Testis (tissue), 3 donors: ENCODE measurements around the gene SCRT2. TPM values are rescaled to one million over a fixed set of nuclear protein-coding genes. Genes with fewer than 3 reads are reported as not detected.
"Not testable (repeated sequence)": the region's sequence is repeated elsewhere in the genome, so short reads cannot be mapped to it uniquely, and the experiment has no call there.

Experiments
- DNase-seq: peaks from one replicate; pipeline ENCODE4 v3.0.0-alpha.2; 2019
- H3K27ac ChIP-seq, 2 donors: fragments of 200-600 bp; sonication (generic); one replicate each; pipeline ENCODE4 v1.5.1; 2019
- H3K27me3 ChIP-seq: fragments of 200-600 bp; sonication (generic); one replicate; pipeline ENCODE4 v1.5.1; 2019
- H3K36me3 ChIP-seq: fragments of 200-600 bp; sonication (generic); one replicate; pipeline ENCODE4 v1.5.1; 2017; ENCODE audit warnings: low read depth; ENCODE audit errors: missing control alignments
- H3K4me1 ChIP-seq: fragments of 200-600 bp; sonication (generic); one replicate; pipeline ENCODE4 v1.5.1; 2019
- H3K4me3 ChIP-seq, 2 donors: fragments of 200-600 bp; sonication (generic); one replicate each; pipeline ENCODE4 v1.5.1; 2017 to 2019
- H3K9me3 ChIP-seq: fragments of 200-600 bp; sonication (generic); one replicate; pipeline ENCODE4 v1.5.1; 2017
- POLR2A ChIP-seq: fragments of 450-650 bp; IDR thresholded peaks from one replicate; pipeline ENCODE4 v1.6.1; 2017; ENCODE audit warnings: antibody characterized with exemption, mild to moderate bottlenecking, moderate library complexity
- WGBS, 2 donors: methylation state at CpG; one replicate each; pipeline ENCODE4 v1.1.5; 2018; 5-methylcytosine and 5-hydroxymethylcytosine counted together
- intact Hi-C: fragments of 100-400 bp; cut with DNase I; formaldehyde crosslinking; loops from one replicate; pipeline ENCODE4 v1.15.1; 2023; ENCODE audit warnings: low total_unique reads
- polyA plus RNA-seq: library from polyadenylated mRNA; stranded (reverse); fragments of 350-450 nt; fragmentation: Illumina TruSeq; extraction: RNeasy Lipid Tissue Mini Kit (QIAGEN cat#74804); gene quantifications from one replicate; pipeline ENCODE4 v1.2.3, GENCODE V29; 2014; ENCODE audit warnings: low read depth, low replicate concordance; ENCODE audit not compliant: insufficient read depth
- total RNA-seq, 2 donors: library from RNA; depleted of rRNA; stranded (reverse); fragments of >200 nt; gene quantifications; one replicate each; pipeline ENCODE4 v1.2.3, GENCODE V29; 2016
- TF ChIP-seq, protein P1 (sequence below), 3 experiments: fragments of 450-650 bp in 2 of 3; fragments of 200-600 bp in 1 of 3; sonication (generic) in 1 of 3; IDR thresholded peaks; one replicate each; pipeline ENCODE4 v1.5.1; 2016 to 2019; ENCODE audit warnings: antibody characterized with exemption in 3 of 3, mild to moderate bottlenecking in 2 of 3, moderate library complexity in 1 of 3

The SCRT2 gene
- total and polyA plus RNA-seq, 3 donors from 2014 or later: 0.13 to 0.39 (median 0.19) TPM

DNA sequence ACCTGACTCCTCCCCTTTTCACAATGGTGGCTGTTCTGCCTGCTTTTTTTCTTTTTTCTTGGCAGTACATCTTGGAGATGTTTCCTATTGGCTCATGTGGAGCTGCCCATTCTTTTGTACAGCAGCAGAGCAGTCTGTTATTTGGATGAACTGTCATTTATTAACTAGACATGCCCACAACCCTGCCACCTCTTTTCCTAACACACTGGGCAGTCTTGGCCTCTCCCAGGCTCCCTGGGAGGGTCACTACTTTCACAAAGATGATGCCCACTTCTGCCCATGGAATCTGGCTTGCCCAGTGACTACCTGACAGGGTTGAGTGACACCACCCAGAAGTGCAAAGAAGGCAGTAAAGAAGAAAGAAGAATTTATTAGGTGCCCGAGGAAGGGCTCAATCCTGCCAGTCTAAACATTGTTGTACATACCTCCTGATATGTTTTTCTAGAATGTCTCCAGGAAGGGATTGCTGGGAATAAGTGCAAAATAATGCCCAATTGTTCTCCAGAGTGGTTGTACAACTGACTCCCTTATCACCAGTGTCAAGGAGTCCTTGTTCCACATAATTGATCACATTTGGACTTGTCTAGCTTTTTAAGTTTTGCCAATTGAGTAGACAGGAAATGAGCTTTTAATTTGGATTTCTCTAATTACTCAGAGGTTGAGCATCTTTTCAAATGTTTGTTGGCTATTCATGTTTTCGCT, 19.7 kb upstream of the SCRT2 start:
- Histone ChIP-seq H3K27me3 (no peaks in the 10 kb centered on the region), H3K4me3 (no peak overlapping the region), H3K27ac (no peak overlapping the region), H3K4me1 (peaks cover 4% of the 10 kb centered on the region), H3K9me3 (no peaks in the 10 kb centered on the region), H3K36me3 (no peaks in the 10 kb centered on the region)
- no peak for DNase-seq
- no peak for TF ChIP-seq POLR2A
- TF ChIP-seq, protein P1, sequence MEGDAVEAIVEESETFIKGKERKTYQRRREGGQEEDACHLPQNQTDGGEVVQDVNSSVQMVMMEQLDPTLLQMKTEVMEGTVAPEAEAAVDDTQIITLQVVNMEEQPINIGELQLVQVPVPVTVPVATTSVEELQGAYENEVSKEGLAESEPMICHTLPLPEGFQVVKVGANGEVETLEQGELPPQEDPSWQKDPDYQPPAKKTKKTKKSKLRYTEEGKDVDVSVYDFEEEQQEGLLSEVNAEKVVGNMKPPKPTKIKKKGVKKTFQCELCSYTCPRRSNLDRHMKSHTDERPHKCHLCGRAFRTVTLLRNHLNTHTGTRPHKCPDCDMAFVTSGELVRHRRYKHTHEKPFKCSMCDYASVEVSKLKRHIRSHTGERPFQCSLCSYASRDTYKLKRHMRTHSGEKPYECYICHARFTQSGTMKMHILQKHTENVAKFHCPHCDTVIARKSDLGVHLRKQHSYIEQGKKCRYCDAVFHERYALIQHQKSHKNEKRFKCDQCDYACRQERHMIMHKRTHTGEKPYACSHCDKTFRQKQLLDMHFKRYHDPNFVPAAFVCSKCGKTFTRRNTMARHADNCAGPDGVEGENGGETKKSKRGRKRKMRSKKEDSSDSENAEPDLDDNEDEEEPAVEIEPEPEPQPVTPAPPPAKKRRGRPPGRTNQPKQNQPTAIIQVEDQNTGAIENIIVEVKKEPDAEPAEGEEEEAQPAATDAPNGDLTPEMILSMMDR (IDR thresholded peaks at IDR 0.05): no peak
- 38 to 50% methylated on average over 2 of the region's 2 CpGs for WGBS, 2 donors
- intact Hi-C loops: no loop called here

DNA sequence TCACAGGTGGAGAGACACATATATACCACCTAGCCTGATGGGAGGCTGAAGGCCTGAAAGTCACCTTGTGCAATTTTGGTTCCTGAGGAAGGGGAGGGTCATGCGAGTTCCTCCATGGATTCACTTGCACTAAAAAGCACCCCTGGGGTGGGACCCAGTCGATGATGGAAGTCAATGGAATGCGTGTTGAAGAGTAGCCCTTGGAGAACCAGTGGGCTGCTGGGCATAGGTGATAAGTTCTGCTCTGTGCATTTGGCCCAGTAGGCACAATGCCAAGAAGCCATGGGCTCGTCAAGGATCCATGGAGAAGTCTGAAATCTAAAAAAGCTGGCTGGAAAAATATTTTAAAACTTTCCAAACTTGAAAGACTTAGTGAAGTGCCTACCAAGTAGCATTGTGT, 18.9 kb upstream of the SCRT2 start:
- no peaks in the 10 kb centered on the region for H3K9me3 ChIP-seq
- no peaks in the 10 kb centered on the region for H3K4me1 ChIP-seq
- WGBS, 2 donors: 53 to 63% methylated on average over 4 of the region's 4 CpGs
- TF ChIP-seq POLR2A: no peak
- TF ChIP-seq, protein P1 (IDR thresholded peaks at IDR 0.05): no peak
- intact Hi-C loops: no loop called here
- H3K27me3 ChIP-seq: no peaks in the 10 kb centered on the region
- no peak overlapping the region for H3K27ac ChIP-seq
- H3K4me3 ChIP-seq: no peak overlapping the region
- H3K36me3 ChIP-seq: no peaks in the 10 kb centered on the region
- DNase-seq: no peak

DNA sequence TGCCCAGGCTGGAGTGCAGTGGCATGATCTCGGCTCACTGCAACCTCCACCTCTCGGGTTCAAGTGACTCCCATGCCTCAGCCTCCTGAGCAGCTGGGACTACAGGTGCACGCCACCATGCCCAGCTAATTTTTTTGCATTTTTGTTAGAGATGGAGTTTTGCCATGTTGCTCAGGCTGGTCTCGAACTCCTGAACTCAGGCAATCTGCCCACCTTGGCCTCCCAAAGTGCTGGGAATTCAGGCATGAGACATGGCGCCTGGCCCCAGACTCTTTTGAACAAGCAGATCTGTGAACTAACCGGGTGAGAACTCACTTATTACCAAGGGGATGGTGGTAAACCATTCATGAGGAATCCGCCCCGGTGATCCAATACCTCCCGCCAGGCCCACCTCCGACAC, 18.2 kb upstream of the SCRT2 start:
- H3K4me3 ChIP-seq, intact Hi-C loops, DNase-seq, H3K9me3 ChIP-seq, H3K27me3 ChIP-seq, H3K36me3 ChIP-seq, H3K4me1 ChIP-seq, H3K27ac ChIP-seq: not testable (repeated sequence)
- WGBS, 2 donors: 89 to 93% methylated on average over 10 of the region's 10 CpGs

DNA sequence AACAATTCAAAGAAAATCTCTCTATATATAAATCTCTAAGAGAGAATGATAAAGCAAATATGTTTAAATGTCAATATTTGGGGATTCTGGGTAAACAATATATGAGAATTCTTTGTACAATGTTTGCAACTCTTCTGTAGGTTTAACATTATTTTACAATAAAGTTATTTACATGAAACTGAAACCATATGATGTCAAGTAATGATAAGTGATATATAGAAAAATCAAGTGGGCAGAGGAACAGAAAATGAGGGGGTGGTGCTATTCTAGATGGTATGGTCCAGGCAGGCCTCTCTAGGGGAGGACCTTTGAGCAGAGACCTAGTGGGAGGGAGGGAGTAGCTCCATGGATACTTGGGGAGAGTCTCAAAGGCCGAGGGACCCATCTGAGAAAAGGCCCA, 16.4 kb upstream of the SCRT2 start:
- 50 to 54% methylated on average over 1 of the region's 1 CpG for WGBS, 2 donors
- Histone ChIP-seq H3K27ac (no peak overlapping the region), H3K9me3 (no peaks in the 10 kb centered on the region), H3K4me1 (no peaks in the 10 kb centered on the region), H3K36me3 (no peaks in the 10 kb centered on the region), H3K4me3 (no peak overlapping the region), H3K27me3 (no peaks in the 10 kb centered on the region)
- no peak for DNase-seq
- TF ChIP-seq POLR2A: no peak
- TF ChIP-seq, protein P1 (IDR thresholded peaks at IDR 0.05): no peak
- intact Hi-C loops: no loop called here

DNA sequence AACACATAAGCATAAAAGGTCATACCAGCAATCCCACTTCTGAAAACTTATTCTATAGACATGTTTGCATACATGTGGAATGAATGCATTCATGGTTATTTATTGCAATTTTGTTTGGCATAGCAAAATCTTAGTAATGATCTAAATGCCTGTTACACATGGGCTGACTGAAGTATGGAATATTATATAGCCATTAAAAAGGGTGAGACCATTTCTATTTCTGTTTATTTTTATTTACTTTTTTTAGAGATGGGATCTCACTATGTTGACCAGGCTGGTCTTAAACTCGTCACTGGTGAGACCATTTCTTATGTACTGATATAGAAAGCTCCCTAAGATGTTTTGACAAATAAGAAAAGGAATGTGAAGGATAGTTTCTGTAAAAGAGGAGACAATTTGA, 14.3 kb upstream of the SCRT2 start:
- Histone ChIP-seq H3K4me1 (no peaks in the 10 kb centered on the region), H3K4me3 (no peak overlapping the region), H3K36me3 (no peaks in the 10 kb centered on the region), H3K27me3 (no peaks in the 10 kb centered on the region), H3K9me3 (no peaks in the 10 kb centered on the region), H3K27ac (no peak overlapping the region)
- WGBS, 2 donors: 69 to 74% methylated on average over 1 of the region's 1 CpG
- intact Hi-C loops: no loop called here
- TF ChIP-seq, protein P1 (IDR thresholded peaks at IDR 0.05): no peak
- TF ChIP-seq POLR2A: no peak
- no peak for DNase-seq
